ENCODE results near the gene USF2.
A peak's percentile ranks its signal among the peaks of the same experiment; 100 is the strongest.

Gene USF2

DNA sequence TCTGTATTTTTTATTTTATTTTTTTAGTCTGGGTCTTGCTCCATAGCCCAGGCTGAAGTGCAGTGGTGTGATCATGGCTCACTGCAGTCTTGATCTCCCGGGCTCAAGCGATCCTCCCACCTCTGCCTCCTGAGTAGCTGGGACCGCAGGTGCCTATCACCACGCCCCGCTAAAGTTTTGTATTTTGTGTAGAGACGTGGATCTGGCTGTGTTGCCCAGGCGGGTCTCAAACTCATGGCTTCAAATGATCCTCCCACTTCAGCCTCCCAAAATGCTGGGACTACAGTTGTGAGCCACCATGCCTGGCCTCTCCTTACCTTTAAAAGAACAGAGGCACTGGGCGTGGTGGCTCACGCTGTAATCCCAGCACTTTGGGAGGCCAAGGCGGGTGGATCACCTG is 19.0 kb downstream of the USF2 start:
- DNase-seq: no peak

- no peak for DNase-seq
These were observed 19.6 kb downstream of the USF2 start for GRCh38 chr19:35288331-35288730.

DNA sequence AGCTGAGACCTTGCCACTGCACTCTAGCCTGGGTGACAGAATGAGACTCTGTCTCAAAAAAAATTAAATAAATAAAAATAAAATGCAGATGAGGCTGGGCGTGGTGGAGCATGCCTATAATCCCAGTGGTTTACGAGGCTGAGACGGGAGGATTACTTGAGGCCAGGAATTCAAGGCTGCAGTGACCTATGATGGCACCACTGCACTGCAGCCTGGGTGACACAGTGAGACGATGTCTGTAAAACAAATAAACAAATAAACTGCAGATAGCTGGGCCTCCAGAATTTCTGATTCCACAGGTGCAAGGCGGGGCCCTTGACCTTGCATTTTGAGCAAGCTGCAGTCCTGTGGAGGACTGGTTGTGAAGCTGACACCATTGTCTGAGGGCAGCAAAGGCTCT is 20.1 kb downstream of the USF2 start:
- DNase-seq: no peak

DNA sequence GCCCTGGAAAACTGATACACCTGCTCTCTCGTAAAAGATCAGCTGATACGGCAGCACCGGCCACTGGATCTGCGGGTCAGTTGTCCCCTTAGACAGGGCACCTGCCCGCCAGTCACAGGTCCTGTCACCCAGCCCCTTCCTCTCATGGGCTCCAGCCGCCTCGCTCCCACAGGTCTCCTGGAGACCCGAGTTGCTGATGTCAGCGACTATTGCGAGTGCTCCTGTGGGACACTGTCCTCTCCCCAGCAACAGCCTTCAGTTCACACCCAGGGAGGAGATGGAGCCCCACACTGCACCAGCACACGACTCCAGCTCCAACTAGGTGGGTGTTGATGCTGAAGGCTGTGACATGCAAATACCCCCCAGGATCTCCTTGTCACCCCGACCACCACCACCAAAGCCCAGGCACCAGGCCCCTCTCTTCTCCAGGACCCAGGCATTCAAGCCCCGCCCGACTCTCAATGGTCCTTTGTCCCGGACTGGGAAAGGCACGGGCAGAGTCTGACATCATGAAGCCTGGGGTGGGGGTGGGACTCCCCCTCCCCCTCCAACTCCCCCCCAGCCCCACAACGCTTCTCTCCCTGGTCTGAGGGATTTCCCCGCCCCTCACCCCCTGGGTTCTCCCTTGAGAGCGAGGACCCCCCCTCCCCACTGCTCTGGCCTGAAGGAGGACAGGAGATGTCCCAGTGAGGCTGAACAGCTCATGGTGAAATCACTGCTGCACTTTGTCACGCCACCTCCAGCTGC is 21.8 kb downstream of the USF2 start:
- no peak for DNase-seq

GRCh38 chr19:35291259-35291658 is 22.5 kb downstream of the USF2 start:
- DNase-seq: no peak

- no peak for DNase-seq
These were observed 23.2 kb downstream of the USF2 start, which contains the start of gene MAG for GRCh38 chr19:35291916-35292315. Gene MAG, plus strand, starts transcription at chr19:35292161. Its CDS starts 3,248 bp downstream, at chr19:35295409.

DNA sequence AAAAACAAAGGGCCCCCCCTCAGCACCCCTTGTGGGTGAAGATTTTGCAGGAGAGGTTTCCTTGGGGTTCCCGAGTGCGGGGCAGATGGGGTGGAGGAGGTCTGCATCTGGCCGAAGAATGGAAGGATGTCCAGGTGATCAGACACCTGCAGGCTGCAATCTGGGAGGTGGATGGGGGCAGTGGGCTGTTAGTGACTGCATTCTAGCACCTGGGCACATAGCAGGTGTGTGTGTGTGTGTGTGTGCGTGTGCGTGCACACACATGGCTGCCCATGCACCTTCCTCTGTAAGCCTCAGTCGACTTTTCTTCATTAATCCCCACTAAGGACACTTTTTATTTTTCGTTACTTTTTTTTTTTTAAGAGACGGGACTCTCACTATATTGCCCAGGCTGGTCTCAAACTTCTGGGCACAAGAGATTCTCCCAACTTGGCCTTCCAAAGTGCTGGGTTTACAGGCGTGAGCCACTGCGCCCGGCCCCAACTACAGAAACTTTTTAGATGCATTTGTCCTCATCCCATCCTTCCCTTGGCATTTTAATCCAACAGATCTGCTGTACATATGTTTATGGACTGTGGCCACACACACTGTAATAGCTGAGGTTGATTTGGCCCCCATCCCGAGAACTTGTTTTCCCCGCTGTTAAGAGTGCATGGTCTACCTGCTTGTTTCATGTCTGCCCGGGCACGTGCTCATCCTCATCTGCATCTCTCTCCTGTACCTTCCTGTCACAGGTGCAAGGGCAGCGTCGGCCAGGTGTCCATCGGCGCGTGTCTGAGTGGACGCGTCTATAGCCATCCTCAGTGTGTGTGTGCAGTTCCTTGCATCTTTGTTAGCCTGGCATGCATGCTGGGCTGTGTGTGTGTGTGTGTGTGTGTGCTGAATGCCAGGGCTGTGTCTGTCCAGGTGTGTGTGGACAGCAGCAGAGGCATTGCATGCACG is 23.9 kb downstream of the USF2 start:
- no peak for DNase-seq

- no peak for DNase-seq
These were observed 24.6 kb downstream of the USF2 start for GRCh38 chr19:35293363-35293739.

DNA sequence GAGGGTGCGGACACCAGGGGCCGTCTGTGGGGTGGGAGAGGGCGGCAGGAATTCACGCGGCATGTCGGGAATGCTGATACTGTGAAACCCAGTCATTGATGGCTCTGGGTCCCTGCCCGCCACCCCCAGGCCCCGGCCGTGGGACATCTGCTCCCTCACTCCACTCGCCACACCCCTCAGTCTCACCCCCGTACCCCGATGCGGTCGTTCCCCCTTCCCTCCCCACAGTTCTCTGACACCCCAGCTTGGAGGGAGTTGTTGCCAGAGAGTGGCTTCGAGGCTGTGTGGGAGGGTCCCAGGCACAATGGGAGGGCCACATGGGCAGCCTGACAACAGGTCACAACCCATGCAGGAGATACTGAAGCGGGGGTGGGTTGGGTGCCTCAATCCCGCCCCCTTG is 25.0 kb downstream of the USF2 start:
- no peak for DNase-seq

- no peak for DNase-seq
These were observed 25.6 kb downstream of the USF2 start for GRCh38 chr19:35294328-35294727.

- no peak for DNase-seq
These were observed 26.4 kb downstream of the USF2 start for GRCh38 chr19:35294859-35295791.

DNA sequence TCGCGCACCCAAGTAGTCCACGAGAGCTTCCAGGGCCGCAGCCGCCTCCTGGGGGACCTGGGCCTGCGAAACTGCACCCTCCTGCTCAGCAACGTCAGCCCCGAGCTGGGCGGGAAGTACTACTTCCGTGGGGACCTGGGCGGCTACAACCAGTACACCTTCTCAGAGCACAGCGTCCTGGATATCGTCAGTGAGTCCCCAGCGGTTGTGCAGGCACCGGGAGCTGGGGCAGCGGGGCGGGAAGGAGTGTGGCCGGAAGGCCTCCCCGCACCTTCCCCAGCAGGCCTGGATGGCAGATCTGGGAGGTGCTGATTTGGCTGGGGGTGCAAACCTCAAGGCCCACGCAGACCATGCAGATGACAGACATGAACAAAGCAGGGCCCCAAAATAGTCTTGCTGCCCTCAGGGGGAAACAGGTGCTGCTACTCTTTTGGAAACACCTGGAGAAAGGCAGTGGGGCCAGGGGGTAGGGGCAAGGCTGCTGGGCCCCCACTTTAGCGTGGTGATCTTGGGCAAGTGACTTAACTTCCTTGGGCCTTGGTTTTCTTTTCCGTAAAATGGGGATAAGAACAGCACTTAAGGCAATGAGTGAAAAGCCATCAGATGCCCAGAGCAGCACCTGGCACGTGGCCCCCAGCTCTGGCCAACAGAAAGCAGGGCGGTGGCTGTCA is 27.2 kb downstream of the USF2 start:
- DNase-seq: peak; percentile 26

GRCh38 chr19:35296644-35297514 is 28.1 kb downstream of the USF2 start:
- no peak for DNase-seq

DNA sequence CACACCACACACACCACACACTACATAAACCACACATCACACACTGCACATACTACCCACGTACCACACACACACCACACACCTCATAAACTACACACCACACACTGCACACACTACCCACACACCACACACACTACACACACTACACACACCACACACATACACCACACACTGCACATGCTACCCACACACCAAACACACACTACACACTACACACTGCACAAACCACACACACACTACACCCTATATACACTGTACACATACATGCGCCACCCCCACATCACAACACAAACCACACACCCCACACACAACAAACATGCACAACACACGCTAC is 28.7 kb downstream of the USF2 start:
- no peak for DNase-seq

DNA sequence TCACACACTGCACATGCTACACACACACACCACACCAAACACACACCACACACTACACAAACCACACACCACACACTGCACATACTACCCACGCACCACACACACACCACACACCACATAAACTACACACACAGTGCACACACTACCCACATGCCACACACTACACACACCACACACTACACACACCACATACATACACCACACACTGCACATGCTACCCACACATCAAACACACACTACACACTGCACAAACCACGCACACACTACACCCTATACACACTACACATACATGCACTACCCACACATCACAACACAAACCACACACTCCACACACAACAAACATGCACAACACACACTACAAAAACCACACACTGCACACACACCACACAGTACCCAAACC is 29.2 kb downstream of the USF2 start:
- no peak for DNase-seq

DNA sequence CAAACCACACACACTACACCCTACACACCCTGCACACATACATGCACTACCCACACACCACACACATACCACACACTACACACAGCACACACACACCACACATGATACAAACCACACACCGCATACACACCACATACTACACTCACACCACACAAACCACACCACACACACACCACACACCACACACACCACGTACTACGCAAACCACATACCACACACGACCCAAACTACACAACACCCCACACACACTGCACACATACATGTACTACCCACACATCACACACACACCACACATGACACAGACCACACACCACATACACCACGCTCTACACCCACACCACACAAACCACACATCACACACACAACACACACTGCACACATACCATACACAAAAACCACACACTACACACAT is 29.8 kb downstream of the USF2 start:
- no peak for DNase-seq

GRCh38 chr19:35299523-35300338 is 31.0 kb downstream of the USF2 start:
- DNase-seq: no peak

GRCh38 chr19:35300339-35300649 is 31.5 kb downstream of the USF2 start:
- DNase-seq: no peak

DNA sequence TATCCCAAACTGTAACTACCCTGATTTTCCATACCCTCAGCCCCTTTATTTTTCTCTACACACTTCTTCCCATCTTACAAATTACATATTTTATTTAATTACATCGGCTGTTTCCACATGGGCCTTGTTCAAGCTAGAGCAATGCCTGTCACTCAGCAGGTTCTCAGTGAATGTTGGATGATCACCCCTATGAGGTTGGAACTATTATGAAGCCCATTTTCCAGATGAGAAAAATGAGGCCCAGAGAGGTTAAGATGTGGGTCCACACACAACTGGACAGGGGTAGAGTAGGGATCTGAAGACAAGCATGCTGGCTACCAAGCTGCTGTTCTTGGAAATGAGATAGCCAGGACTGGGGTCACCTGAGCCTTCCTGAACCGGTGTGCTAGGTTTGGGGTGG is 33.2 kb downstream of the USF2 start:
- DNase-seq: no peak

- no peak for DNase-seq
These were observed 33.7 kb downstream of the USF2 start for GRCh38 chr19:35302446-35302845.

All from CD4-positive, alpha-beta T cell treated with Interleukin-12 subunit alpha and Interleukin-12 subunit beta, for 1 hour (primary cell).